D721Med (cell line): ENCODE data around the gene ASH1L.

Experiments
- DNase-seq: peaks from one replicate; pipeline ENCODE4 v3.0.0; 2011; ENCODE audit warnings: low spot score; ENCODE audit not compliant: insufficient read length
- FAIRE-seq: peaks from 2 replicates; lab custom pipeline; 2011; peaks lifted over from hg19 to GRCh38; lab: Jason Lieb, UNC
- TF ChIP-seq, protein P1 (sequence below): IDR thresholded peaks from 2 replicates; pipeline ENCODE4 v1.5.1; 2012; ENCODE audit warnings: mild to moderate bottlenecking, control low read depth; ENCODE audit not compliant: insufficient read depth; ENCODE audit errors: missing control alignments

Gene ASH1L

DNA sequence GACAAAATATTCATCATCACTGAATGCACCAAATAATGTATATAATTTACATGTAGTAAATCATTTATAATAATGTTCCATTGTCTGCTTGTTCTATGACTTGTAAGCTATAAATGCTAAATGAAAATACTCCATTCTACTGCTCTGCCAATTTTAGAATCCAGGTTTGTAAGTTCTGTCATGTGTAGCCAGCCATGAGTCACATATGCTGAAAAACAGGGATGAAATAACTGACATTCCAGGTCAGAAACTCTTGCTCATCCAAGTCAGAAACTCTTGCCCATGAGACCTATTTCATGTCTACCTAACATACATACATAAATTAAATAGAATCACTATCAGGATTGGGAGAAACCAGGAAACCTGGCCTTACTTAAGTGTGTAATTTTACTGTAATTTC, 95.6 kb downstream of the ASH1L start:
- no peak for FAIRE-seq
- no peak for DNase-seq
- TF ChIP-seq, protein P1, sequence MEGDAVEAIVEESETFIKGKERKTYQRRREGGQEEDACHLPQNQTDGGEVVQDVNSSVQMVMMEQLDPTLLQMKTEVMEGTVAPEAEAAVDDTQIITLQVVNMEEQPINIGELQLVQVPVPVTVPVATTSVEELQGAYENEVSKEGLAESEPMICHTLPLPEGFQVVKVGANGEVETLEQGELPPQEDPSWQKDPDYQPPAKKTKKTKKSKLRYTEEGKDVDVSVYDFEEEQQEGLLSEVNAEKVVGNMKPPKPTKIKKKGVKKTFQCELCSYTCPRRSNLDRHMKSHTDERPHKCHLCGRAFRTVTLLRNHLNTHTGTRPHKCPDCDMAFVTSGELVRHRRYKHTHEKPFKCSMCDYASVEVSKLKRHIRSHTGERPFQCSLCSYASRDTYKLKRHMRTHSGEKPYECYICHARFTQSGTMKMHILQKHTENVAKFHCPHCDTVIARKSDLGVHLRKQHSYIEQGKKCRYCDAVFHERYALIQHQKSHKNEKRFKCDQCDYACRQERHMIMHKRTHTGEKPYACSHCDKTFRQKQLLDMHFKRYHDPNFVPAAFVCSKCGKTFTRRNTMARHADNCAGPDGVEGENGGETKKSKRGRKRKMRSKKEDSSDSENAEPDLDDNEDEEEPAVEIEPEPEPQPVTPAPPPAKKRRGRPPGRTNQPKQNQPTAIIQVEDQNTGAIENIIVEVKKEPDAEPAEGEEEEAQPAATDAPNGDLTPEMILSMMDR = no peak

DNA sequence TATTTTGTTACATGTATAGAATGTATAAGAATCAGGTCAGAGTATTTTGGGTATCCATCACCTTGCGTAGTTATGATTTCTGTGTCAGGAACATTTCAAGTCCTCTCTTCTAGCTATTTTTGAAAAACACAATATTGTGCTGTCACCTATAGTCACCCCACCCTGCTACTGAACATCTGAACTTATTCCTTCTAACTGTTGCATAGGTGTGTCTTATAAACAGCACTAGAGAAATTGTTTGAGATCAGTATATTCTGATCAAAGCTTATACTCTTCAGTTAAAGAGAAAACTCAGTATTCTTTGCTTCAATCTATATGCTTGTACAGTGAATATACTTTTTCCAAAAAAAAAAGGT, 96.0 kb downstream of the ASH1L start:
- TF ChIP-seq, protein P1 = no peak
- DNase-seq (no peak), FAIRE-seq (peak; percentile 35)

DNA sequence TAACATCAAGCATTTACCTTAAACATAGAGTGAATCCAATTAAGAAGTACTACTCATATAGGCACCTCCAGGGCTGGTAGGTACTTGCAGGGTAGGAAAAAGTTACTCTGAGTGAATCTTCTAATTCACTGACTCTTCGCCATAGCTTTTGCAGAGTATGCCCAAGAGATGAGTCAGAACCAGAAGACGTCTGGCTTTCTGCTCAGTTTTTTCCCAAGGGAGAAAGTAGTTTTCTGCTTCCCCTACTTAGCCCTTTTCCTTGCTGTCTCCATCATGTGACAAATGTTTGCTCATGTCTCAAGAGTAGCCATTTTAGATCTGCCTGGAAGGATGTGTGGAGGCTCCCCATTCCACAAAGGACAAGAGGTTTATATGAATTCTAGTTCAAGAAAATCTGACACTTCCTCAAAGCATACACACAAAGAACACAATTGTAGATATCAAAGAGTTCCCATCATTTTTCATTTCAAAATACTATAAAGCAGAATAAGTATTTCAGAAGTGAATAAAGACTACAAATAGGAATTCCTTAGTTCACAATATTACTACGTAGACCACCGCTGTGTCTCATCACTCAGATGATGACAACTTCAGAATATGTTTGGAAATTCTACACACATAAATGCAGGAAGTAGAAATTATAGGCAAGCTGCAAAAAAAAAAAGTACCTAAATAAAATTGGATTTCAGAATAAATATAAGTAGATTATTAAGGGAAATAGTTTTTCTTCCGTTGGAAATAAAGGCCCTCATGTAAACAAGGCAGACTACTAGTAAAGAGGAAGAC, 98.5 kb downstream of the ASH1L start:
- FAIRE-seq = no peak
- TF ChIP-seq, protein P1 = no peak
- DNase-seq = no peak

DNA sequence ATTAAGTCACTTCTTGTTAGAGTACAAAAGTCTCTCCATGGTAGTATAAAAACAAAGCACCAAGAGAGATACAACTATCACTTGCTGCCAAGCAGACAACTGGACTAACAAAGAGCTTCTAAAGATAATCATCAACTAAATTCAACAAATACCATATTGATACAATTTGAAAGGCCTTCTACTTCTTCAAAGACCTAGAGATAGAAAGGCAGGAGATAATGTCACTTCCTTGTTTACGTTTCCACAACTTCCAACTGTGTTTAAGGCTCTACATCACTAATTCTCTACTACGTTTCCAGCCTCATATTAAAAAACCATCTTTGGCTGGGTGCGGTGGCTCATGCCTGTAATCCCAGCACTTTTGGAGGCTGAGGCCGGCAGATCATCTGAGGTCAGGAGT, 104.5 kb downstream of the ASH1L start:
- FAIRE-seq (peak; percentile 74), DNase-seq (no peak)
- TF ChIP-seq, protein P1 = no peak

DNA sequence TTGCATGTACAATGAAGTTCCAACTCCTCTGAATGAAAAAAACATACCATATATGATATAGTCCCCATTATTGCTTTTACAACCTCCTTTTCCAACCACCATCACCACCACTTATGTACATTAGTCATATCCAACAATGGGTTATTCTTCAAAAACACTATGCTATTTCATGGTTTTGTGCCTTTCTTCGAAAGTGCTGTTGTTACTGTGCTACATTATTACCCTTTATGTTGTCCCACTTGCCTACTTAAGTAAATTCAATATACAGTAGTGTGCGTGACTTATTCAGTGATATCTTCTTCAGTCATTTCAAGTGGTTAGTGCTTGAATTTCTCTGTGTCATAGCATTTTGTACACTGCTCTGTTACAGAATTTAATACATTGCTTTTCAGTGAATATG, 105.3 kb downstream of the ASH1L start:
- FAIRE-seq = peak; percentile 58
- TF ChIP-seq, protein P1 = no peak
- no peak for DNase-seq

DNA sequence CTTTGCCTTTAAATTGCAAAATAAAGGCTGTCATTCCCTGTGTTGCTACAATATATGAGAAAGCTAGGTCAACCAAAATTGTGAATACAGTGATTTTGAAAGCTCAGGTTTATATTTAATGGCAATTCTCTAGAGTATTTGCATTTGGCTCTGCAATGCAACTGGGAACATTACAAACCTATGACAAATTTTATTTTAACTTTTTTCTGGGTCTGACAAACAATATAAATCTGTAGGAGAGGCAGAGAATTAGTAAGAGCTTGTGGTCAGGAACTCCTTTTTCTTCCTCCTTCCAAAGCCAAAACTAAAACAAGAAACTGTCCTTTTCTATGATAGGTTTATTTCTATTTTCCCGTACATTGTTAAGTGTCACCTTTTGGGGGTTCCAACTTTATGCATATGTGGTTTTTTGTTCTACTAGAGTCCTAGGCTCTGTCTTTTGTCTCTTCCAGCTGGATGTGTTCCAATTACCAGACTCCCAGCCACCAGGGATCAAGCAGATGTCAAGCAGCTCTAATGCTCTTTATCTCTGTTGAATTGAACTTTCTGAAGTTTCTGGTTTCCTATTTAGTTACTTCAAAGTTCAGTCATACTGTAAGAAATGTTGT, 106.9 kb downstream of the ASH1L start:
- DNase-seq (no peak), FAIRE-seq (peak; percentile 74)
- TF ChIP-seq, protein P1 = no peak

DNA sequence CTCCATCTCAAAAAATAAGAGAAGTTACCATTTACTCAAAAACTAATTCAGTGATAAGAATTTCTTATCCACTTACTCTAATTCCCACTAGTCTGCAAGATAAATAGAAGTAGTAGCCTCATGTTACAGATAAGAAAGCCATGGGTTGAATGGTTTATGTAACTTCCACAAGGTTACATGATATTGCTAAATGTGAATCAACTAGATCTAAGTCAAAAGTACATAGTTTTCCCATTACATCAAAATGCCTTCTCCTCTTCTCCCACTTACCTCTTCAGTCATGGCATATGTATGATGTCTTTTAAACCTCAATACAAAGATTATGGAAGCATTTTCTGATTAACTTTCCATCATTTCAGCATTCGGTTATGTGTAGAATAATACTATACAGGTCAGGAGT, 108.5 kb downstream of the ASH1L start:
- TF ChIP-seq, protein P1 = no peak
- no peak for DNase-seq
- FAIRE-seq = peak; percentile 68
